HEK293 (cell line): Measurements from ENCODE around the gene NMB.

Experiments used
- CTCF ChIA-PET: fragments of 350-600 bp; formaldehyde crosslinking; extraction: SDS; loops from one replicate; lab custom pipeline; 2021; ENCODE audit warnings: antibody characterized with exemption; lab: Yijun Ruan, JAX
- POLR2A ChIA-PET: fragments of 300-600 bp; formaldehyde crosslinking; extraction: SDS; loops from one replicate; lab custom pipeline; 2020; ENCODE audit warnings: antibody characterized with exemption, inconsistent platforms; lab: Yijun Ruan, JAX
- H3K27ac ChIP-seq: fragments of 200-500 bp; sonication (Bioruptor generic); 2 replicates; pipeline ENCODE4 v1.5.1; 2014; ENCODE audit warnings: low read depth, low read length, control low read depth, inconsistent platforms; ENCODE audit errors: extremely low read depth
- H3K36me3 ChIP-seq, 2 experiments: fragments of 200-500 bp in 1 of 2; sonication (Bioruptor generic) in 1 of 2; 1 replicate in 1 of 2; 2 replicates in 1 of 2; pipeline ENCODE4 v1.5.1; 2014 to 2017; ENCODE audit warnings: inconsistent platforms in 2 of 2, low read length in 2 of 2; ENCODE audit not compliant: control insufficient read depth in 2 of 2, insufficient read depth in 1 of 2
- H3K4me1 ChIP-seq: fragments of 200-500 bp; sonication (Bioruptor generic); 2 replicates; pipeline ENCODE4 v1.5.1; 2014; ENCODE audit warnings: mild to moderate bottlenecking, low read length, inconsistent platforms; ENCODE audit not compliant: control insufficient read depth, insufficient read depth
- H3K4me3 ChIP-seq: 2 replicates; pipeline ENCODE4 v1.5.1; 2011; ENCODE audit warnings: low read depth, mild to moderate bottlenecking, control low read depth, low read length, moderate library complexity
- H3K9me3 ChIP-seq: fragments of 200-500 bp; sonication (Bioruptor generic); 2 replicates; pipeline ENCODE4 v1.5.1; 2014; ENCODE audit warnings: low read depth, low read length, inconsistent platforms; ENCODE audit not compliant: control insufficient read depth, insufficient read depth
- BCL11B ChIP-seq: fragments of 450-650 bp; formaldehyde crosslinking; IDR thresholded peaks from 2 replicates; pipeline ENCODE4 v1.5.1; 2016; ENCODE audit warnings: low read depth, missing biosample characterization, missing genetic modification characterization
- GLIS2 ChIP-seq: fragments of 450-650 bp; formaldehyde crosslinking; IDR thresholded peaks from 2 replicates; pipeline ENCODE4 v1.5.1; 2016; ENCODE audit warnings: missing biosample characterization, missing genetic modification characterization
- KLF10 ChIP-seq: fragments of 450-650 bp; IDR thresholded peaks from 2 replicates; pipeline ENCODE4 v1.5.1; 2018; ENCODE audit warnings: missing biosample characterization, mild to moderate bottlenecking, missing genetic modification characterization
- PRDM1 ChIP-seq: fragments of 450-650 bp; formaldehyde crosslinking; IDR thresholded peaks from 2 replicates; pipeline ENCODE4; 2016; ENCODE audit warnings: missing biosample characterization, missing genetic modification characterization
- SP7 ChIP-seq: fragments of 450-650 bp; formaldehyde crosslinking; IDR thresholded peaks from 2 replicates; pipeline ENCODE4 v1.5.1; 2016; ENCODE audit warnings: missing biosample characterization, missing genetic modification characterization
- TCF7L2 ChIP-seq: IDR thresholded peaks from 2 replicates; pipeline ENCODE4 v1.6.1; 2011; ENCODE audit warnings: low read depth, mild to moderate bottlenecking, inconsistent platforms, low read length, moderate library complexity, borderline replicate concordance
- ZFHX2 ChIP-seq: fragments of 450-650 bp; formaldehyde crosslinking; conservative IDR thresholded peaks from 2 replicates; pipeline ENCODE4 v1.5.1; 2016; ENCODE audit warnings: missing biosample characterization, missing genetic modification characterization
- ZFP37 ChIP-seq: fragments of 450-650 bp; formaldehyde crosslinking; IDR thresholded peaks from 2 replicates; pipeline ENCODE4 v1.5.1; 2016; ENCODE audit warnings: missing biosample characterization, missing genetic modification characterization
- ZIC2 ChIP-seq: fragments of 450-650 bp; formaldehyde crosslinking; IDR thresholded peaks from 2 replicates; pipeline ENCODE4 v1.5.1; 2016; ENCODE audit warnings: missing biosample characterization, missing genetic modification characterization
- ZNF16 ChIP-seq: fragments of 450-650 bp; formaldehyde crosslinking; IDR thresholded peaks from 2 replicates; pipeline ENCODE4 v1.5.1; 2016; ENCODE audit warnings: low read depth, missing biosample characterization, missing genetic modification characterization
- ZNF174 ChIP-seq: fragments of 450-650 bp; formaldehyde crosslinking; IDR thresholded peaks from 2 replicates; pipeline ENCODE4 v1.5.0; 2017; ENCODE audit warnings: missing biosample characterization, mild to moderate bottlenecking, missing genetic modification characterization
- ZNF2 ChIP-seq: fragments of 450-650 bp; formaldehyde crosslinking; IDR thresholded peaks from 2 replicates; pipeline ENCODE4 v1.5.1; 2016; ENCODE audit warnings: missing biosample characterization, missing genetic modification characterization
- ZNF214 ChIP-seq: fragments of 450-650 bp; formaldehyde crosslinking; IDR thresholded peaks from 2 replicates; pipeline ENCODE4 v1.5.1; 2017; ENCODE audit warnings: missing biosample characterization, mild to moderate bottlenecking, missing genetic modification characterization, borderline replicate concordance
- ZNF23 ChIP-seq: fragments of 450-650 bp; formaldehyde crosslinking; IDR thresholded peaks from 2 replicates; pipeline ENCODE4 v1.5.1; 2016; ENCODE audit warnings: missing biosample characterization, missing genetic modification characterization, borderline replicate concordance
- ZNF239 ChIP-seq: fragments of 450-650 bp; formaldehyde crosslinking; IDR thresholded peaks from 2 replicates; pipeline ENCODE4 v1.5.1; 2016; ENCODE audit warnings: missing biosample characterization, missing genetic modification characterization
- ZNF302 ChIP-seq: fragments of 450-650 bp; formaldehyde crosslinking; IDR thresholded peaks from 2 replicates; pipeline ENCODE4 v1.5.1; 2016; ENCODE audit warnings: missing biosample characterization, missing genetic modification characterization, low read depth
- ZNF311 ChIP-seq: fragments of 450-650 bp; formaldehyde crosslinking; IDR thresholded peaks from 2 replicates; pipeline ENCODE4 v1.5.1; 2017; ENCODE audit warnings: missing biosample characterization, missing genetic modification characterization, borderline replicate concordance
- ZNF558 ChIP-seq: fragments of 450-650 bp; formaldehyde crosslinking; IDR thresholded peaks from 2 replicates; pipeline ENCODE4 v1.5.1; 2016; ENCODE audit warnings: missing biosample characterization, missing genetic modification characterization
- ZNF654 ChIP-seq: fragments of 450-650 bp; formaldehyde crosslinking; IDR thresholded peaks from 2 replicates; pipeline ENCODE4 v1.5.1; 2016; ENCODE audit warnings: low read depth, missing biosample characterization, missing genetic modification characterization
- ZNF76 ChIP-seq: fragments of 450-650 bp; formaldehyde crosslinking; IDR thresholded peaks from 2 replicates; pipeline ENCODE4; 2016; ENCODE audit warnings: low read depth, missing biosample characterization, missing genetic modification characterization, borderline replicate concordance
- ZNF792 ChIP-seq: fragments of 450-650 bp; formaldehyde crosslinking; IDR thresholded peaks from 2 replicates; pipeline ENCODE4 v1.5.1; 2016; ENCODE audit warnings: missing biosample characterization, missing genetic modification characterization
- TF ChIP-seq, protein P1 (sequence below): IDR thresholded peaks from 2 replicates; pipeline ENCODE4 v1.6.1; 2011; ENCODE audit warnings: mild to moderate bottlenecking, low read depth, low read length, borderline replicate concordance
- TF ChIP-seq, protein P2 (sequence below): fragments of 450-650 bp; formaldehyde crosslinking; optimal IDR thresholded peaks from 2 replicates; pipeline ENCODE3; 2016; ENCODE audit warnings: missing biosample characterization, mild to moderate bottlenecking, missing genetic modification characterization
- TF ChIP-seq, protein P3 (sequence below): fragments of 450-650 bp; formaldehyde crosslinking; conservative IDR thresholded peaks from 2 replicates; pipeline ENCODE4 v1.5.1; 2016; ENCODE audit warnings: low read depth, missing biosample characterization, missing genetic modification characterization
- TF ChIP-seq, protein P4 (sequence below): fragments of 450-650 bp; formaldehyde crosslinking; IDR thresholded peaks from 2 replicates; pipeline ENCODE4 v1.5.1; 2016; ENCODE audit warnings: missing biosample characterization, missing genetic modification characterization

The NMB gene

DNA sequence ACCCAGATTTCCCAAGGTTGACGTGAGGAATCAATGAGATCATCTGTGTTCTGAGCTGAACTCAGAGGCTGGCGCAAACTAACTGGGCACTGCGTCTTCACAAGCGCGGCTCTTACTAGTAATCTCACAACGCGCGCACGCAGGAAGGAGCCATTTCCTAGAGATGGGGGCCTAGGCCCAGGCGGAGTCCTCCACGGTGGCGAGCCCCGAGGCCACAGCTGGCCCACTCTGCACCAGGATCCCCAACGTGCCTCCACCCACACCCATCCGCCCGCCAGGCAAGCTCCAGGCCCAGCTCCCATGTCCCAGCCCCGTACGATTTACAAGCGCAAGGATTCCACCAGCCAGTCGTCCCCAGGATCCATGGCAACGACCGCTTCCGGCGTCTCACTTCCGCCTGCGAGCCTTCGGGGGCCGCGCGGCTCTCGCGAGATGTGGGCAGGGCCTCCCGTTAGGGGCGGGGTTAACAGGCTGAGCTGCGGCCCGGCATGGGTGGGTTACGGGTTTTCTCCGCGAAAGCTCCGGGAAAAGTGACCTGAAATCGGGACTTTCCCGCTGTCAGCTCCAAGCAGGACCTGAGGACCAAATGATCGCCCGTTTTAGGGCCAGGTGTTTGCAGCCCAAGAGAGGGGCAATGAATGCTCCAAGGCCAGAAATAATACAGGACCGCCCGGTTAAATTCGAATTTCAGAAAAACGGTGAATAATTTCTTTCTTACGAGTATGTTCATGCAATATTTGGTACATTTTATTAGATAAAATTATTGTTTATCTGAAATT, 3.9 kb downstream of the NMB start, which contains the start of gene WDR73 (continued):
- TF ChIP-seq, protein P1, sequence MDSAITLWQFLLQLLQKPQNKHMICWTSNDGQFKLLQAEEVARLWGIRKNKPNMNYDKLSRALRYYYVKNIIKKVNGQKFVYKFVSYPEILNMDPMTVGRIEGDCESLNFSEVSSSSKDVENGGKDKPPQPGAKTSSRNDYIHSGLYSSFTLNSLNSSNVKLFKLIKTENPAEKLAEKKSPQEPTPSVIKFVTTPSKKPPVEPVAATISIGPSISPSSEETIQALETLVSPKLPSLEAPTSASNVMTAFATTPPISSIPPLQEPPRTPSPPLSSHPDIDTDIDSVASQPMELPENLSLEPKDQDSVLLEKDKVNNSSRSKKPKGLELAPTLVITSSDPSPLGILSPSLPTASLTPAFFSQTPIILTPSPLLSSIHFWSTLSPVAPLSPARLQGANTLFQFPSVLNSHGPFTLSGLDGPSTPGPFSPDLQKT = peak; percentile 27; the same call in 1 of the 2 replicates
- TF ChIP-seq SP7 (tag by site-specific recombination) = peak; percentile 59
- TF ChIP-seq ZNF311 (tag by site-specific recombination) = no peak
- TF ChIP-seq ZNF174 (tag by site-specific recombination) = no peak
- TF ChIP-seq, protein P2, sequence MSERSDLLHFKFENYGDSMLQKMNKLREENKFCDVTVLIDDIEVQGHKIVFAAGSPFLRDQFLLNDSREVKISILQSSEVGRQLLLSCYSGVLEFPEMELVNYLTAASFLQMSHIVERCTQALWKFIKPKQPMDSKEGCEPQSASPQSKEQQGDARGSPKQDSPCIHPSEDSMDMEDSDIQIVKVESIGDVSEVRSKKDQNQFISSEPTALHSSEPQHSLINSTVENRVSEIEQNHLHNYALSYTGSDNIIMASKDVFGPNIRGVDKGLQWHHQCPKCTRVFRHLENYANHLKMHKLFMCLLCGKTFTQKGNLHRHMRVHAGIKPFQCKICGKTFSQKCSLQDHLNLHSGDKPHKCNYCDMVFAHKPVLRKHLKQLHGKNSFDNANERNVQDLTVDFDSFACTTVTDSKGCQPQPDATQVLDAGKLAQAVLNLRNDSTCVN (tag by site-specific recombination) = peak; percentile 86
- TF ChIP-seq ZFHX2 = peak; percentile 82
- TF ChIP-seq ZIC2 (tag by site-specific recombination) = no peak; the same call in 1 of the 2 replicates
- TF ChIP-seq ZNF302 (tag by site-specific recombination) = no peak
- TF ChIP-seq TCF7L2 = no peak
- peak; percentile 74 for TF ChIP-seq ZNF2
- TF ChIP-seq PRDM1 (tag by site-specific recombination) = peak; percentile 90
- TF ChIP-seq, protein P3, sequence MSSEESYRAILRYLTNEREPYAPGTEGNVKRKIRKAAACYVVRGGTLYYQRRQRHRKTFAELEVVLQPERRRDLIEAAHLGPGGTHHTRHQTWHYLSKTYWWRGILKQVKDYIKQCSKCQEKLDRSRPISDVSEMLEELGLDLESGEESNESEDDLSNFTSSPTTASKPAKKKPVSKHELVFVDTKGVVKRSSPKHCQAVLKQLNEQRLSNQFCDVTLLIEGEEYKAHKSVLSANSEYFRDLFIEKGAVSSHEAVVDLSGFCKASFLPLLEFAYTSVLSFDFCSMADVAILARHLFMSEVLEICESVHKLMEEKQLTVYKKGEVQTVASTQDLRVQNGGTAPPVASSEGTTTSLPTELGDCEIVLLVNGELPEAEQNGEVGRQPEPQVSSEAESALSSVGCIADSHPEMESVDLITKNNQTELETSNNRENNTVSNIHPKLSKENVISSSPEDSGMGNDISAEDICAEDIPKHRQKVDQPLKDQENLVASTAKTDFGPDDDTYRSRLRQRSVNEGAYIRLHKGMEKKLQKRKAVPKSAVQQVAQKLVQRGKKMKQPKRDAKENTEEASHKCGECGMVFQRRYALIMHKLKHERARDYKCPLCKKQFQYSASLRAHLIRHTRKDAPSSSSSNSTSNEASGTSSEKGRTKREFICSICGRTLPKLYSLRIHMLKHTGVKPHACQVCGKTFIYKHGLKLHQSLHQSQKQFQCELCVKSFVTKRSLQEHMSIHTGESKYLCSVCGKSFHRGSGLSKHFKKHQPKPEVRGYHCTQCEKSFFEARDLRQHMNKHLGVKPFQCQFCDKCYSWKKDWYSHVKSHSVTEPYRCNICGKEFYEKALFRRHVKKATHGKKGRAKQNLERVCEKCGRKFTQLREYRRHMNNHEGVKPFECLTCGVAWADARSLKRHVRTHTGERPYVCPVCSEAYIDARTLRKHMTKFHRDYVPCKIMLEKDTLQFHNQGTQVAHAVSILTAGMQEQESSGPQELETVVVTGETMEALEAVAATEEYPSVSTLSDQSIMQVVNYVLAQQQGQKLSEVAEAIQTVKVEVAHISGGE = peak; percentile 92
- peak; percentile 85; the same call in 1 of the 2 replicates for TF ChIP-seq ZNF76 (tag by site-specific recombination)
- TF ChIP-seq ZNF214 (tag by site-specific recombination) = no peak
- TF ChIP-seq ZFP37 (tag by site-specific recombination) = peak; percentile 69; the same call in 1 of the 2 replicates
- TF ChIP-seq GLIS2 (tag by site-specific recombination) = no peak; the same call in none of the 2 replicates
- TF ChIP-seq ZNF558 (tag by site-specific recombination) = no peak

DNA sequence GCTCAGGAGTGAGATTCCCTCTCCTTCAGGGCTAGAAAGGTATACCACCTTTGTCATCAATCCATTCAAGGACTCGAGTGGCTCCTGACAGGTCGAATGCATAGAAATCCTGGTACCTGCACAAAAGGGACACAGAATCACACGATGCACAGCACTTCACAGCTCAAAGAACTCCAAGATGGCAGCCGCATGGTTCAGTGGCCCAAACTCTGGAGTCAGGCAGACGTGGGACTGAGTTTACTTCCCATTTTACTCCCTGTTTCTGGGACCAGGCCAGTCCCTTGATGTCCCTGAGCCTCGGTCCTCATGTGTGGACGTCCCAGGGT, 4.5 kb downstream of the NMB start:
- ChIA-PET CTCF (interaction anchor here (0.5 to 4.9 kb wide), 11 partner anchors 11 to 275 kb away, joined by 3 to 19 read pairs (median 4); partner anchors contain the start of genes SEC11A and ZSCAN2), POLR2A (interaction anchor here (0.5 to 2.8 kb wide), 14 partner anchors 9 to 327 kb away, joined by 3 to 26 read pairs (median 4); partner anchors contain the start of genes SEC11A and ZSCAN2)
- peak overlapping the region; percentile 71 for H3K27ac ChIP-seq
- H3K9me3 ChIP-seq = no peaks in the 10 kb centered on the region
- peak overlapping the region; percentile 78 for H3K4me3 ChIP-seq
- peaks cover 43 to 49% of the 10 kb centered on the region in 2 experiments for H3K36me3 ChIP-seq
- TF ChIP-seq ZNF16 (tag by site-specific recombination) = no peak
- TF ChIP-seq, protein P4, sequence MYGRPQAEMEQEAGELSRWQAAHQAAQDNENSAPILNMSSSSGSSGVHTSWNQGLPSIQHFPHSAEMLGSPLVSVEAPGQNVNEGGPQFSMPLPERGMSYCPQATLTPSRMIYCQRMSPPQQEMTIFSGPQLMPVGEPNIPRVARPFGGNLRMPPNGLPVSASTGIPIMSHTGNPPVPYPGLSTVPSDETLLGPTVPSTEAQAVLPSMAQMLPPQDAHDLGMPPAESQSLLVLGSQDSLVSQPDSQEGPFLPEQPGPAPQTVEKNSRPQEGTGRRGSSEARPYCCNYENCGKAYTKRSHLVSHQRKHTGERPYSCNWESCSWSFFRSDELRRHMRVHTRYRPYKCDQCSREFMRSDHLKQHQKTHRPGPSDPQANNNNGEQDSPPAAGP (tag by site-specific recombination) = no peak
- TF ChIP-seq ZNF23 (tag by site-specific recombination) = no peak
- TF ChIP-seq ZNF239 (tag by site-specific recombination) = no peak
- no peak for TF ChIP-seq ZNF654 (tag by site-specific recombination)
- TF ChIP-seq GLIS2 (tag by site-specific recombination) = no peak
- TF ChIP-seq BCL11B (tag by site-specific recombination) = no peak
- TF ChIP-seq ZNF792 (tag by site-specific recombination) = no peak
- TF ChIP-seq KLF10 (tag by site-specific recombination) = no peak
- no peaks in the 10 kb centered on the region; the same call in 1 of the 2 replicates for H3K4me1 ChIP-seq
